Measurements from ENCODE around the gene SLC5A2.

DNA sequence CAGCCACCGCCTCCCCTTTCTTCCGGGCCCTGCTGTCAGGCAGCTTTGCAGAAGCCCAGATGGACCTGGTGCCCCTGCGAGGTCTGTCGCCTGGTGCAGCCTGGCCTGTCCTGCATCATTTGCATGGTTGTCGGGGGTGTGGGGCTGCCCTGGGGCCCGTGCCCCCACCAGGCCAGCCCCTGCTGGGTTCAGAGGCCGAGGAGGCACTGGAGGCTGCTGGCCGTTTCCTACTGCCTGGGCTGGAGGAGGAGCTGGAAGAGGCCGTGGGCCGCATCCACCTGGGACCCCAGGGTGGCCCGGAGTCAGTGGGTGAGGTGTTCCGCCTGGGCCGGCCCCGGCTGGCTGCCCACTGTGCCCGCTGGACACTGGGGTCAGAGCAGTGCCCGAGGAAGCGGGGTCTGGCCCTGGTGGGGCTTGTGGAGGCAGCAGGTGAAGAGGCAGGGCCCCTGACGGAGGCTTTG lies 16.5 kb upstream of the SLC5A2 start:
- TF ChIP-seq, protein P1, sequence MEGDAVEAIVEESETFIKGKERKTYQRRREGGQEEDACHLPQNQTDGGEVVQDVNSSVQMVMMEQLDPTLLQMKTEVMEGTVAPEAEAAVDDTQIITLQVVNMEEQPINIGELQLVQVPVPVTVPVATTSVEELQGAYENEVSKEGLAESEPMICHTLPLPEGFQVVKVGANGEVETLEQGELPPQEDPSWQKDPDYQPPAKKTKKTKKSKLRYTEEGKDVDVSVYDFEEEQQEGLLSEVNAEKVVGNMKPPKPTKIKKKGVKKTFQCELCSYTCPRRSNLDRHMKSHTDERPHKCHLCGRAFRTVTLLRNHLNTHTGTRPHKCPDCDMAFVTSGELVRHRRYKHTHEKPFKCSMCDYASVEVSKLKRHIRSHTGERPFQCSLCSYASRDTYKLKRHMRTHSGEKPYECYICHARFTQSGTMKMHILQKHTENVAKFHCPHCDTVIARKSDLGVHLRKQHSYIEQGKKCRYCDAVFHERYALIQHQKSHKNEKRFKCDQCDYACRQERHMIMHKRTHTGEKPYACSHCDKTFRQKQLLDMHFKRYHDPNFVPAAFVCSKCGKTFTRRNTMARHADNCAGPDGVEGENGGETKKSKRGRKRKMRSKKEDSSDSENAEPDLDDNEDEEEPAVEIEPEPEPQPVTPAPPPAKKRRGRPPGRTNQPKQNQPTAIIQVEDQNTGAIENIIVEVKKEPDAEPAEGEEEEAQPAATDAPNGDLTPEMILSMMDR (IDR thresholded peaks at IDR 0.05; ENCODE audit: poor library complexity): no peak
- no peak for TF ChIP-seq EZH2 (IDR thresholded peaks at IDR 0.05; ENCODE audit: borderline replicate concordance)
- no peak for TF ChIP-seq EZH2phosphoT487 (IDR thresholded peaks at IDR 0.05; ENCODE audit: low read depth, severe bottlenecking, unreplicated experiment)
